ENCODE measurements around the gene RING1.

Gene RING1

DNA sequence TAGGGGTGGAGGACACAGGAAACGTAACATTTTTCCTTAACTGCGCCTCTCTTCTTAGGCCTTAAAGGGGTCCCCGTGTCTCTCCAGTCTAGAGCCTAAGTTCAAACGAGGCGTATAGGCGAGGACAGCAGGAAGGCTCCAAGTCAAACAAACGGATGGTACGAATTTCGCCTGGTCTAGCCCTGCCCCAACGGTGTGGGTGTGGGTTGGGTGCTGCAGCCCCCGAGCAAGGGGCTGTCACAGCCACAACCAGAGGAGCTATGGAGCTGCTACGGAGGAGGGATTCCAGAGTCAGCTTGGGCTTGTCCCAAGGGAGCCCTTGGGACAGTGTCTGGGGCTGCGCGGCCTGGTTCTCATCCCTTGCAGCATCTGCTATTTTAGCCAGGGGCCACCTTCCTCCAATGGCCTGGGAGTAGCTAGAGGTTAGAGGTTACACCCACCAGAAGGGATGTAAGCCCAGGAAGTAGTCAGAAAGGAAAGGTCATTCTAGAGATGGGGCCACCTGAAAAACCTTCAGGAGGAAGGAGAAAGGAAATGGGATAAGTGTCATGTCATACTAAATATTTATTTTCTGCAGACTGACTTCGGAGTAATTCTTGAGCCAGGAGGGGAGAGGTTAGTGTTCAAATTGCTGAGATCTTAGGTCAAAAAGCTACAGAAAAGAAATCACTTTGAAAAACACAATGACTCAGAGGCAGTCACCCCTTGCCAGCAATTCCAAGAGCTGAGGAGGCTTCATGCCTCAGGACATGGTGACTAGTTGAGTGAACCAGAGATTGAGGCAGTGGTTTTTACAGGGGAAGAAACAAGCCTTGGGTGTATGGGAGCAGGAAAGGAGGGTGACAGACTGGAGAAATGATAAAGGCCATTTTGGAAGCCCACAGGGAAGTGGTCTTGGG is 41.7 kb downstream of the RING1 start:
- TF ChIP-seq EZH2 (IDR thresholded peaks at IDR 0.05; ENCODE audit: borderline replicate concordance, low read length), result no peak
- TF ChIP-seq, protein P1, sequence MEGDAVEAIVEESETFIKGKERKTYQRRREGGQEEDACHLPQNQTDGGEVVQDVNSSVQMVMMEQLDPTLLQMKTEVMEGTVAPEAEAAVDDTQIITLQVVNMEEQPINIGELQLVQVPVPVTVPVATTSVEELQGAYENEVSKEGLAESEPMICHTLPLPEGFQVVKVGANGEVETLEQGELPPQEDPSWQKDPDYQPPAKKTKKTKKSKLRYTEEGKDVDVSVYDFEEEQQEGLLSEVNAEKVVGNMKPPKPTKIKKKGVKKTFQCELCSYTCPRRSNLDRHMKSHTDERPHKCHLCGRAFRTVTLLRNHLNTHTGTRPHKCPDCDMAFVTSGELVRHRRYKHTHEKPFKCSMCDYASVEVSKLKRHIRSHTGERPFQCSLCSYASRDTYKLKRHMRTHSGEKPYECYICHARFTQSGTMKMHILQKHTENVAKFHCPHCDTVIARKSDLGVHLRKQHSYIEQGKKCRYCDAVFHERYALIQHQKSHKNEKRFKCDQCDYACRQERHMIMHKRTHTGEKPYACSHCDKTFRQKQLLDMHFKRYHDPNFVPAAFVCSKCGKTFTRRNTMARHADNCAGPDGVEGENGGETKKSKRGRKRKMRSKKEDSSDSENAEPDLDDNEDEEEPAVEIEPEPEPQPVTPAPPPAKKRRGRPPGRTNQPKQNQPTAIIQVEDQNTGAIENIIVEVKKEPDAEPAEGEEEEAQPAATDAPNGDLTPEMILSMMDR (IDR thresholded peaks at IDR 0.05; ENCODE audit: low read length), result no peak; the same call in 1 of the 2 replicates
- H2AFZ ChIP-seq (ENCODE audit: low read length), result no peak overlapping the region
- H3K9me3 ChIP-seq (ENCODE audit: low read length), result no peaks in the 10 kb centered on the region
- no peaks in the 10 kb centered on the region for H3F3A ChIP-seq (ENCODE audit: insufficient read depth, low read length)
- H4K20me1 ChIP-seq (ENCODE audit: insufficient read depth, low read length), result no peaks in the 10 kb centered on the region
- no peaks in the 10 kb centered on the region for H3K9me2 ChIP-seq (ENCODE audit: low read depth, low read length)
- no peaks in the 10 kb centered on the region for H3K79me2 ChIP-seq (ENCODE audit: insufficient read depth, low read length)
- peak overlapping the region; percentile 76 for H3K4me3 ChIP-seq (ENCODE audit: low read depth, low read length, poor library complexity, severe bottlenecking)
- H3K36me3 ChIP-seq (ENCODE audit: insufficient read depth, low read length), result peaks cover 12% of the 10 kb centered on the region; the same call in 1 of the 2 replicates
- H3K4me2 ChIP-seq (ENCODE audit: low read length), result peak overlapping the region; percentile 93
- peak overlapping the region; percentile 63 for H3K27ac ChIP-seq (ENCODE audit: low read depth, low read length, poor library complexity, severe bottlenecking)
- H3K4me1 ChIP-seq (ENCODE audit: insufficient read depth, low read length, severe bottlenecking), result peaks cover 24% of the 10 kb centered on the region
- H3K9ac ChIP-seq (ENCODE audit: low read length), result peak overlapping the region; percentile 90
- no peaks in the 10 kb centered on the region for H3K27me3 ChIP-seq (ENCODE audit: insufficient read depth, low read length)

DNA sequence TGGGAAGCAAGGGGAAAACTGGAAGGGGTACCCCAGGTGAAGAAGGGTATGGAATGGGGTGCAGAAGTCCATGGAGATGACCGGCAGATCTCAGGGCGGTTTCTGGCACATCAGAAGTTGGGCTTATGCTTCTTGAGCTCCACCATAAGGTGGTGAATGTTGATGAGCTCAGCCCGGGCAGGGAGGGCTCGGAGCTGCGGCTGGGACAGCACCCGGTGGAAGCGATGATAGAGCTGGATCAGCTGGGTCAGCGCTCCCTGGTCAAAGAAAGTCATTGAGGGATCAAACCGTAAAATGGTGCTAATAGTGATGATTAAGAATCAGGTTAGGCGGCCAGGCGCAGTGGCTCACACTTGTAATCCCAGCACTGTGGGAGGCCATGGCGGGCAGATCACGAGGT is 42.4 kb downstream of the RING1 start:
- Histone ChIP-seq H4K20me1 (ENCODE audit: insufficient read depth, low read length) (no peaks in the 10 kb centered on the region), H3K4me3 (ENCODE audit: low read depth, low read length, poor library complexity, severe bottlenecking) (no peak overlapping the region), H3F3A (ENCODE audit: insufficient read depth, low read length) (no peaks in the 10 kb centered on the region), H3K9ac (ENCODE audit: low read length) (no peak overlapping the region; the same call in 1 of the 2 replicates), H2AFZ (ENCODE audit: low read length) (no peak overlapping the region), H3K9me2 (ENCODE audit: low read depth, low read length) (no peaks in the 10 kb centered on the region), H3K27me3 (ENCODE audit: insufficient read depth, low read length) (no peaks in the 10 kb centered on the region), H3K4me2 (ENCODE audit: low read length) (no peak overlapping the region), H3K4me1 (ENCODE audit: insufficient read depth, low read length, severe bottlenecking) (peaks cover 24% of the 10 kb centered on the region), H3K79me2 (ENCODE audit: insufficient read depth, low read length) (no peaks in the 10 kb centered on the region), H3K27ac (ENCODE audit: low read depth, low read length, poor library complexity, severe bottlenecking) (no peak overlapping the region), H3K36me3 (ENCODE audit: insufficient read depth, low read length) (peaks cover 12% of the 10 kb centered on the region; the same call in 1 of the 2 replicates), H3K9me3 (ENCODE audit: low read length) (no peaks in the 10 kb centered on the region)
- no peak for TF ChIP-seq EZH2 (IDR thresholded peaks at IDR 0.05; ENCODE audit: borderline replicate concordance, low read length)
- TF ChIP-seq, protein P1 (IDR thresholded peaks at IDR 0.05; ENCODE audit: low read length), result no peak

DNA sequence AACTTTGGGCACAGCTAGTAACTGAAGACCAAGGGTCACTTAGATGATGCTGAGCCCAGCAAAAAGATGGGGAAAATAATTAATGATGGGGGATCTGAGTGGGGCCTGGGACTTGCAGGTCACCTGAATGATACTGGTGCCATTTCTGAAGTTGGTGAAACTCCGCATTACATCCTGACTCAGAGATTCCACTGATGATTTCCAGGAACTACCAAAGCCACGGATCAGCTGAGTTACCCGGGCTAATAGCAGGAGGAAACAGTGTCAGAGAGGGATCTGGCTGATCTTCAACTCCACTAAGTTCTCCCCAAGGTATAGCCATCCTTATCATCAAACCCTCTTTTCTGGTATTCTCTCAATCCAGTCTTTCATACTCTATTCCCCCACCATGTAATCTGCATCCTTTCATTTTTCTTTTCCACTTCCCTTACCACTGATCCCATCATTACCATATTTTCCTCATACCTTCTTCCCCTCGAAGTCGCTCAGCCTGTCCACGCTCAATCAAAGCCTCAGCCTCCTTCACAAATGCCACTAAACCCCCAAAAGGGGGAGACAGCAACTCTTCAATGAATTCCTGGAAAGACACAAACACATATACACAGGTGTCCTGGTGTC is 43.2 kb downstream of the RING1 start:
- Histone ChIP-seq H2AFZ (ENCODE audit: low read length) (no peak overlapping the region), H3F3A (ENCODE audit: insufficient read depth, low read length) (no peaks in the 10 kb centered on the region), H3K36me3 (ENCODE audit: insufficient read depth, low read length) (peaks cover 12% of the 10 kb centered on the region; the same call in 1 of the 2 replicates), H3K27ac (ENCODE audit: low read depth, low read length, poor library complexity, severe bottlenecking) (no peak overlapping the region), H3K9ac (ENCODE audit: low read length) (no peak overlapping the region), H4K20me1 (ENCODE audit: insufficient read depth, low read length) (no peaks in the 10 kb centered on the region), H3K4me2 (ENCODE audit: low read length) (no peak overlapping the region), H3K4me3 (ENCODE audit: low read depth, low read length, poor library complexity, severe bottlenecking) (no peak overlapping the region), H3K9me3 (ENCODE audit: low read length) (no peaks in the 10 kb centered on the region), H3K9me2 (ENCODE audit: low read depth, low read length) (no peaks in the 10 kb centered on the region), H3K79me2 (ENCODE audit: insufficient read depth, low read length) (no peaks in the 10 kb centered on the region), H3K27me3 (ENCODE audit: insufficient read depth, low read length) (no peaks in the 10 kb centered on the region), H3K4me1 (ENCODE audit: insufficient read depth, low read length, severe bottlenecking) (peaks cover 24% of the 10 kb centered on the region)
- TF ChIP-seq, protein P1 (IDR thresholded peaks at IDR 0.05; ENCODE audit: low read length), result no peak
- TF ChIP-seq EZH2 (IDR thresholded peaks at IDR 0.05; ENCODE audit: borderline replicate concordance, low read length), result no peak
